Activated T-cell treated with anti-CD3 and anti-CD28 coated beads for 24 hours (primary cell): Measurements from ENCODE around the gene CACNG7.

ENCODE experiments used
- DNase-seq: peaks from one replicate; pipeline ENCODE4 v3.0.0-alpha.2; 2020; ENCODE audit warnings: low read depth

Gene CACNG7

DNA sequence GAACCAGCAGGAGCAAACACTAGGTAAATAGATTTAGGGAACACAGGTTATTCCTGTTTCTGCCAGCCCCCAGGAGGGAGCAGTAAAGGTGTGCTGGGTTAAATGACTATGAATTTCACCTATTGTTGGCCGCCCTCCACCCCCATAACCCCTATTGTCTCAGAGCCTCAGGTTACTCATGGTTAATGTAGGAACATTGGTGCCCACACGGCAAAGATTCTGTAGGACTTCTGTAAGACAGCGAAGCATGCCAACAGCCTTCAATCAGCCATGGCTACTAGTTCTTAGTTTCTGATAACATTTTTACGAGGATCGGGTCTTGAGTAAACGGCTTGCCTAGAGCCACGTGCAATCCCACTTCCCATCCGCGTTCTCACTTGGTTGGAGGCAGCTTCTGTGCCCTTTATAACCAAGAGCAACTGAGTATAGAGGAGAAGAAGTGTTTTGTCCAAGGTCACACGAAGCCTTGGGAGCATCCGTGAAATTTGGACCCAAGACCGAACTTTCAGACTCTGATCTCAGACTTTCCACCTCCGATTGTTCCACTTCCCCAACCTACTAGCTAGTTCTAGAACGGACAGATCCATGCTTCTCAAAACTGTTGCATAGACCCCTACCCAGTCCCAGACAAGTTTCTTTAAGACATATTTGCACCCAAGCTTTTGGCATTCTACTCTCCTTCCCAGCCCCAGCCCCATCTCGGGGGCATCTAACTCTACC is 48.5 kb downstream of the CACNG7 start:
- DNase-seq = no peak

DNA sequence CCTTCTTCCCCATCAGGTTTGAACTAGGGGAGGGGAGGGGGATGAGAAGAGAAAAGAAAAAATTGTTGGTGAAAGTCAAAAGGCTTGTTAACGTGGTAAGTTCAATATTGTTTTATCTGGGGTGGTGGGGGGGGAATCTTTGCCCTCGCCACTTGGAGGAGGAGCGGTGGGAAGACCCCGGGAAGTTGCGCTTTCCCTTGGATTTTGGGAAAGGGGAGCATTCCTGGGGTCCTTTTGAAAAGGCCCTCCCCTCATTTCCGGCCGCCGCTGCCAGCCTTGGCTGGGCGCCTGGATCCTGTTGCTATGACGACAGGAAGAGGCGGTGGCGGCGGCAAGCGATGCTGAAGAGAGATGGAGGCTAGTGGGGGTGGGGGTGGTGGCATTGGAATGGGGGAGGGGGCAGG is 49.1 kb downstream of the CACNG7 start:
- DNase-seq = no peak

DNA sequence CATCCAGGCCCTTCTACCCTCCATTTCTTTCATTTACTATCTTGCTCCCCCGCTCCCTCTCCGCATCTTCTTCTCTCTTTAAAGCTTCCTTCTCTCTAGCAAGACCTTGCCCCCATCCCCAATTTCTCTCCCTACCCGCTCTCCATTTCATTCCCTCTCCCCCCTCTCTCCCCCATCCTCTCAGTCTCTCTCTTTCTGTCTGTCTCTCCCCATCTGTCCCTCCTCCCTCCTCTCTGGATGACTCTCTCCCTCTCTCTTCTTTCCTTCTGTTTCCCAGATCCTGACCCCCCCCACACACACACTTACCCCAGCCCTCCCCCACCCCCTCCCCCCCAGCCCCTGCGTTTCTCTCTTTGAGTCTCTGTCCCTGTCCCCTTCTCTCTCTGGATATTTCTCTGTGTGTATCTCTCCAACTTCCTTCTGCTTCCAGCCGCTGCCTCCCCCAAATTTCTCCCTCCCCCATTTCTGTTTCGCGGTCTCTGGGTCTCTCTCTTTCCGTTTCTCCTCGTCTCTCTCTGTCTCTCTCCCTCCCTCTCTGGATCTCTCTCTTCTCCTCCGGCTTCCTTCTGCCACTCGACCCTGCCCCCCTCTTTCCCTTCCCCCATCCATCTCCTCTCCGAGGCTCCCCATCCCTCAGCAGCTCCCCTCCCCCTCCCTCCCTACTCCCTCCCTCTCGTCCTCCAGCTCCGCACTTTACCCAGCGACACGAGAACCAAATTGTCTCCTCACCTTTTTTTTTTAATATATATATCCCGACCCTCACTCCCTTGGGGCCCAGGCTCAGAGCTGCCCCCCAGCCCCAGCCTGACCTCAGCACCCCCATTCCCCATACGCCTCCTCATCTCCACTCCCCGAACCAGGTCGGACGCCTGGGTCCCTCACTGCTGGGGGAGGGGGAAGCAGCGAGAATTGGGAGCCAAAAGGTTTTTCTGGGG is 50.0 kb downstream of the CACNG7 start:
- DNase-seq = no peak

DNA sequence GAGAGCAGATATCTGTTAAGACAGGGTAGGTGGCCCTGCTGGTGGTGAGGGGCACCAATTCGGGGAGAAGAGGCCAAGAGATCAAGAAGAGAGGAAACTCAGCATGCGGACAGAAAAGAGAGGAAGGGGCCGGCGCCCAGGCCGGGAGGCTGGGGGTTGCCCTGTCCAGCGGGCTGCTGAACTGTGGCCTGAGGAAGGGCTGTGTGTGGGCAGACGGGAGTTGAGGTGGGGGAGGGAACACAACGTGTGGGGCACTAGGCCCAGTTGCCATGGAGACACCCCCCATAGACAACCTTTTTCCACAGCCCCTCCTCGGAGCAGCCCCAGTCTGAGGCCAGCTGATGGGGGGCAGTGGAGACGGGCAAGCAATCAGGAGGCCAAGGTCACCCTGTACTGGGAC is 51.1 kb downstream of the CACNG7 start:
- no peak for DNase-seq

DNA sequence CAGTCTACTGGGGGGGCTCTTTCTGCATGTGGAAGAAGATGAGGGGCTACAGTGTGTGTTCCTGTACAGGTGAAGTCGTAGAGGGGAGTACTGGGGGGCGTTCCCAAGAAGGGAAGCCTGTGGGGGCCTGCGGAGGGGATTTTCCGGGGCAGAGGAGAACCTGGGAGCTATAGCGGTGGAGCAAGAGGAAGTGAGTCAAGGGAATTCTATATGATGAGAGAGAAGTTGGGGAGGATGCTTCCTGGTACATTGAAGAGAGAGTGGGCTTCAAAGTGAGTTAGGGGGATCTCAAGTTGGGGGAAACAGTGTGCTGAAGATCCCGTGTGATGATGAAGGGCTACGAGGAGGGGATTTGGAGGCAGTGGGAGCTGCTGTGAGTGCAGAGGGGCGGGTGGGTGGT is 51.8 kb downstream of the CACNG7 start:
- DNase-seq = no peak

DNA sequence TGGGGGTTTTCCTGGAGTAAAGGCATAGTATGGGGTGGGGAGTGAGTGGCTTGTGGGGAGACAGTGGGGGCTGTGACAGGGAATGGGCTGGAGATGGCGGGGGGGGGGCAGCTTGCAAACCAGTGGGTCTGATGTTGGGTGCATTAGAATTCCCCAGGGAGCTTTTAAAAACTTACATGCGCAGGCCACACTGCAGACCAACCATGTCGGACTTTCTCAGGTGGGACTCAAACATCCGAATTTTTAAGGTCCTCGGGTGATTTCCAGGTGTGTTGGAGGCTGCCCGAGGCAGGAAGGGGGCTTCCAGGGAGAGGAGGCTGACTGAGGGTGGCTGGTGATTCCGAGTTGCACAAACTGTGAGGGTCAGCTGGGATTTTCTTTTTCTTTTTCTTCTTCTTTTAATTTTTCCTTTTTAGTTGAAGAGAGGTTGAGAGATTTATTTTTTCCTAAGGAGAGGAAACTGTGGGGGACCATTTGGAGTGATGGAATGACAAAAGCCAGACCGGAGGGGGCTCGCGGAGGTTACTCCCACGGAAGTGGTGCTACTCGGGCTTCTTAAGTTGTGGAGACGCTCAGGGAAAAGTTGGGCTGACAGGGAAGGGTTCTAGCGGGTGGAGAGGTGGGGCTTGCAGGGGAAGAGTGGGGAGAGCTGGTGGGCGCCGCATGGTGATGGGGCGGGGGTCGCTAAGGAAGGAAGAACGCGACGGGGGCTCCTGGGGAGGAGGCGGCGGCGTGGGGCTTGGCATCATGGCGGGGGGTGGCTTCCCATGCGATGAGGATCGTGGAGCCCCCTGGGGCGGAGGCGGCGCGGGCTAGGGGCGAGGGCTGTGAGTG is 52.7 kb downstream of the CACNG7 start:
- DNase-seq = no peak

DNA sequence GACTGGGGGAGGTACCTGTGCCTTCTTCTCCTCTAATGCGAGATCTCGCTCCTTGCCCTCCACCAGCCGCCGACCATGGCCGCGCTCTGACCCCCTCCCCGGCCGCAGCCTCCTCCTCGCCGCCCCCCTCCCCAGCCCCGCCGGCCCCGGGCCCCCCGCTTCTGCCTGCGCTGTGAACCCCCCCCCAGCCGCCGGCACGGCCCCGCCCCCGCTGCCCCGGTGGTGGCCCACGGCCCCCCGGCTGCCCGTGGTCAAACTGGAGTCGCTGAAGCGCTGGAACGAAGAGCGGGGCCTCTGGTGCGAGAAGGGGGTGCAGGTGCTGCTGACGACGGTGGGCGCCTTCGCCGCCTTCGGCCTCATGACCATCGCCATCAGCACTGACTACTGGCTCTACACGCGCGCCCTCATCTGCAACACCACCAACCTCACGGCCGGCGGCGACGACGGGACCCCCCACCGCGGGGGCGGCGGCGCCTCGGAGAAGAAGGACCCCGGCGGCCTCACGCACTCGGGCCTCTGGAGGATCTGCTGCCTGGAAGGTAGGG is 53.9 kb downstream of the CACNG7 start, which contains the start of gene CACNG8:
CACNG8 (plus strand) TSS at position 51 of the 545 bp plus-strand sequence.
- DNase-seq = no peak

DNA sequence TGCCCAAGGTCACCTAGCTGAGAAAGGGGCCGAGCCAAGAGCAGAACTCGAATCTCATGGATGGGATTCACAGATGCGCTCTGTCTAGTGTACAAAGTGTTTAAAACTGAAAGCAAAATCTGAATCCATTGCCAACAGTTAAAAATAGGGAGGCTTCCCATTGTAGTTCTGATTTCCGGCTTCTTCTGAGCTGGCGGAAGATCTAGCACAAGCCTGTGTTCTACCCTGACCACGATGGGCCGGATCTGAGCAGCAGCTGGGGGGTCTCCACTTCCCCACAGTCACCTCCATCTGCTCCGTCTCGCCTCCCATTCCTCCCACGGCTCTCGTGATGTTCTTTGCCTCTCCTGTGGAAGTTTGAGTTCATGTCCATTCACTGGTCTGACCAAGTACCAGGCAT is 56.0 kb downstream of the CACNG7 start:
- no peak for DNase-seq

DNA sequence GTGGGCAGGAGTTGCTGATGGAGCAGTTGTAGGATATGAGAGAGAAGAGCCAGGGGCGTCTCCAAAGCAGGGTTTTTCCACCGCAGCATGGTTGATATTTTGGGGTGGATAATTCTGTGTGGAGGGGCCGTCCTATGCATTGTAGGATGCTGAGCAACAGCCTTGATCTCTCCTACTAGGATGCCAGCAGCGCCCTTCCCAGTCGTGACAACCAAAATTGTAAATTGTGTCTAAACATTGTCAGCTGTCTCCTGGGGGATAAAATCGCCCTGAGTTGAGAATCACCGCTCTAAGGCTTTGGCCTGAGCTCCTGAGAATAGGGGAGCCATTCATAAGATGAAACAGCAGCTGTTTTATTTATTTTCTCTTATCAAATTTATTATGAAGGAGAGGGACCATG is 57.9 kb downstream of the CACNG7 start:
- DNase-seq = no peak

DNA sequence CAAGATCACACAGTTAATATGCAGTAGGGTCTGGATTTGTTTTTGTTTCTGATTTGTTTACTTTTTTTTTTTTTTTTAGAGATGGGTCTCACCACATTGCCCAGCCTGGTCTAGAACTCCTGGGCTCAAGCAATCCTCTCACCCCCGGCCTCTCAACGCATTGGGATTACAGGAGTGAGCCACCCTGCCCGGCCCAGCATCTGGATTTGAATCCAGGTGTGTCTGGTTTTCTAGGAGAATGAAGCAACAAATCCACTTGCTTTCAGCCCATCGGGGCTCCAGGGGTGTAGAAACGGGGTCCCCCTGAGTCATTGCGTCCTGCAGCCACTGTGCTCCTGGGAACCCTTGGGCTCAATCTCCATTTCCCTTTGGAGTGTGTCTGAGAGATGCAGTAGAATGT is 60.3 kb downstream of the CACNG7 start:
- no peak for DNase-seq

DNA sequence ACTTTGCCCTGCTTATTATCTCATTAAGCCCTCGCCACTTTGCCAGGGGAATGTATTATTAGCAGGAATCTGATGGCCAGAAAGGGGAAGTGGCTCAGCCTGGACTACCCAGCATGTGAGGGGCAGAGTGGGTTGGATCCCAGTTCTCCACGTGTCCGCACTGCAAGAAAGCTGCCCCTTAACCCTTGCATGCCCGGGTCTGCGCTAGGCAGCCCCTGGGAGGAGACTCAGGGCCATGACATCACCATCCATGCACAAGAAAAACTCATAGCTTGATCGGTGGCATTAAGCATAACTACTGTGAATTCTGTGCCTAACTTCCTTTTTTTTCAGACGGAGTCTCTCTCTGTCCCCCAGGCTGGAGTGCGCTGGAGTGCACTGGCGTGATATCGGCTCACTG is 62.6 kb downstream of the CACNG7 start:
- DNase-seq = no peak

DNA sequence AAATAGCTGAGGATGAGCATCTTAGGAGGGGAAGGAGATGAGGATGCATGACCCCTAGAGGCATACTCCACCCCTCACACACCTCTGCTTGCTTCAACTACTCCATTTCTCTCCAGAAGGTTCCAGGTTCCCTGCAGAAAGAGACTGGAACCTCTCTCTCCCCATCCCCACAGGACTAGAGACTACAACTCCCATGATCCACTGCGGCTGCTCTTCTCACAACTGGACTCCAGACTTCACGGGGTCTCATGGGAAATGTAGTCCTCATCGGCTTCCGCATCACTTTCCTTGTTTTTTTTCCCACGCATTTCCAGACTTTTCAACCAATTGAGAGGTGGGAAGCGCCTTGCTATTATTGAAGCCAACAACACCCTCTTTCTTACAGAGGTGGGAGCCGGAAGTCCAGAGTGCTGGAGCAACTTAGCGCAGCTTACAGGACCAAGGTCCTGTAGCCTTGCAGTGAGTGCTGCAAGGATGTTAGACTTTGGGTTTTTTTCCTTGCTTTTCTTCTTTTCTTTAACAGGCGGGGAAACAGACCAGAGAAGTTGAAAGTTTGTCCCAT is 68.4 kb downstream of the CACNG7 start:
- peak; percentile 46 for DNase-seq

DNA sequence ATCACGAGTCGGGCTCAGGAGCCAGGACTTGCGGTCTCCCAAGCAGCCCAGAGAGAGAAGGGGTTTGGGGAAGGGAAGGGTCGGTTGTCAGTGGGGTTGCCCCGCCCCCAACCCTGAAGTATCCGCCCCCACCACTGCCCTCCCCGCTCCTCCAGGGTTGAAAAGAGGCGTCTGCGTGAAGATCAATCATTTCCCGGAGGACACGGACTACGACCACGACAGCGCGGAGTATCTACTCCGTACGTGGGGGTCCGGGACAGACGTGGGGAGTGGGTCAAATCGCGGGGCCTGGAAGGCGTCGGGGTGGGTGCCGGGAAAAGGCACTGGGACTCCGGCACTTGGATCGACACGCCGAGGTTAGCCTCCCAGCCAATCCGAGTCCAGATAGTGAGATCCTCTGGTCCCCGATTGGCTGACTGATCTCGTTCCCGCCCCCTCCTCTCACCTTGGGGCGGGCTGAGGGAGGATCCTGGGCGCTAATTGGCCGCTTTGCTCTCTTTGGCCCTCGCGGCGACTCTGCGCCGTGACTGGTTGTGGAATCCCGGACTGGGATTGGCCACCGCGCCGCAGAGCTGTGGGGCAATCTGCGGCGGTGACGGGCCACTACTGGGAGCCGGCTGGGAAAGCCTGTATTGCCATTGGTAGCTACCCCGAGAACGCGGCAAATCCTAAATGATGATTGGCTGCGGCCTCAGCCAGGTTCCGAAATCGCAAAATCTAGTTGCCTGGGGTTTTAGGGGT is 69.1 kb downstream of the CACNG7 start:
- peak; percentile 29 for DNase-seq

DNA sequence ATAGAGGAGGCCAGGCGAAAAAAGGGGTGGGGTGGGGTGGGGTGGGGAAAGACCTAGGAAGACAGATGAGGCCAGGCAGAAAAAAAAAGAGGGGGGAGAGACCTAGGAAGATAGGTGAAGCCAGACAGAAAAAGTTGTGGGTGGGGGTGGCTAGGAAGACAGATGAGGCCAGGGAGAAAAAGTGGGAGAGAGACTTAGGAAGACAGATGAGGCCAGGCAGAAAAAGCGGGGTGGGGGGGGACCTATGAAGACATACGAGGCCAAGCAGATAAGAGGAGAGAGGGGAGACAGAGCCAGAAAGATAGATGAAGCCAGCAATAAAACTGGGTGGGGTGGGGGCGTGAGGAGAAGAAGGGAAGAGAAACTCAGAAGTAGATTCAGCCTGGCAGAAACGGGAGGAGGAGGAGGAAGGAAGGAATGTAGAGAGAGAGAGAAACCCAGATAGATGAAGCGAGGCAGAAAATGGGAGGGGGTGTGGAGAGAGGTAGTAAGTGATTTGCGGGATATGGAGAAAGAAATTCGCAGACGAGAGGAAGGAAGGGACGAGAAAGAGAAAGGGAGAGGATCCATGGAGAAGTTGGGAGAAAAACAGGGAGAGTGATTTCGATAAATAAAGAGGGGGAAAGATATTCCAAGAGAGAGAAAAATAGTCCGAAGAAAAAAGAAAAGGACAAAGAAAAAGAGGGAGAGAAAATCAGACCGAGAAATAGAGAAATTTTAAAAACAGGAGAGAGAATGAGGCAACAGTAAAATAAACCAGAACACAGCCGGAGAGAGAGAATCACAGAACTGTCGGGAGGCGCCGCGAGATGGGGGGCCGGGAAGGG is 70.1 kb downstream of the CACNG7 start:
- no peak for DNase-seq

DNA sequence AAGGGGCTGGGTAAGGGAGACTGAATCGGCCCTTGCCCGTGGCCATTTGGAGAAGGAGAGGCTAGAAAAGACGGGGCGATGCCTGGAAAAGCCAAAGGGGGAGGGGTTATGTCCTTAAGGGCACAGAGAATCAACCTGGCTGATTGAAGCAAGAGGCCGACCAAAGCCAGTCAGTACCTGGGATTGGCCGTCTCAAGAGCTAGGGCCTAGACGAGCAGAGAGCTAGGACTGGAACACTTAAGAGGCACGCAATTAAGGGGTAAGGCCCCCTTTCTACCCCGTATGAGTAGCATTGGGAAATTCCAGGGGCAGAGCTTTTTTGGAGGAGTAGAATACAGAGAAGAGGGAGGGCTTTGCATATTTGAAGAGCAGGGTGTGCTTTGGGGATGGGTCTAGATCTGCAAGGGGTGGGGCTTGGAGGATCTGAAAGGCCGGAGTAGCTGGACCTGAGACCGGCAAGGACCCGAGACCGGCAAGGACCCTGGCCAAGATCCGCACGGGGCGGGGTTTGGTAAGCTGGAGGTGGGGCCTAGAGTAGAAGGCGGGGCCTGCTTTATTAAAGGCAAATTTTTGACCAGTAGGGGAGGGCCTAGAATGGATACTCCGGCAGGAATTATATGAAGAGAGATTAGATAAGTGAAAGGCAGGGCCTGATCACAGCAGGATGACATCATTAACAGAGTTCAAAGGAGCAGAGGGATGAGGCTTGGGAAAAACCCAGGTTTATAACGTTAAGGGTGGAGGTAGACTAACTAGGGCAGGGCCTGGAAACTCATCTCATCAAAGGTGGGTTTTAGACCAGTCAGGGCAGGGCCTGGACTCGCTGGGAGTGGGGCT is 71.7 kb downstream of the CACNG7 start:
- DNase-seq = no peak

DNA sequence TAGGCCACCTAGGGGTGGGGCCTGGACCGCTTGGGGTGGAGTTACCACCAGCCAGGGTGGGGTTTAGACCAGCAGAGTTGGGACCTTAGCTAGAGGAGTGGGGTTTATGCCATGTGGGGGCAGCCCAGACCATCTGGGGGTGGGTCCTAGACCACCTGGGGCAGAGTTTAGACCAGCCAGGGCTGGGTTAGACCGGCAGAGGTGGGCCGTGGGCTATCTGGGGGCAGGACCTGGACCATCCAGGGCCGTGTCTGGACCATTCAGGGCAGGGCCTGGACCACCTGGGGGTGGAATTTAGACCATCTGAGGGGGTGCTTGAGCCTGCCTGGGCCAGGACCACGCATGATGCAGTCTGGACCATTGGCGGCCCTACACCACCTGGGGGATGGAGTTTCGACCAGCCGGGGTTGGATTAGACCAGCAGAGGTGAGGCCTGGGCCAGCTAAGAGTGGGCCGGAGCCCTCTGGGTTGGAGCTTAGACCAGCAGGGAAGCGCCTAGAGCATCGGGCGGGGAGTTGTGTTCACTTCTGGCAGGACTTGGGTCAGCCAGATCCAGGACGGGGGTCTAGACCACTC is 72.4 kb downstream of the CACNG7 start:
- no peak for DNase-seq

DNA sequence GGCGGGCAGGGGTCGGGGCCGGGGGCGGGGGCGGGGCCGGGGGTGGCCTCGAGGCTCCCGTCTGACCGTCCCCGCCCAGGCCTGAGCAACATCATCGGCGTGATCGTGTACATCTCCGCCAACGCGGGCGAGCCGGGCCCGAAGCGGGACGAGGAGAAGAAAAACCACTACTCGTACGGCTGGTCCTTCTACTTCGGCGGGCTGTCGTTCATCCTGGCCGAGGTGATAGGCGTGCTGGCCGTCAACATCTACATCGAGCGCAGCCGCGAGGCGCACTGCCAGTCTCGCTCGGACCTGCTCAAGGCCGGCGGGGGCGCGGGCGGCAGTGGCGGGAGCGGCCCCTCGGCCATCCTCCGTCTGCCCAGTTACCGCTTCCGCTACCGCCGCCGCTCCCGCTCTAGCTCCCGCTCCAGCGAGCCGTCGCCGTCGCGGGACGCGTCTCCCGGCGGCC is 72.9 kb downstream of the CACNG7 start:
- no peak for DNase-seq

DNA sequence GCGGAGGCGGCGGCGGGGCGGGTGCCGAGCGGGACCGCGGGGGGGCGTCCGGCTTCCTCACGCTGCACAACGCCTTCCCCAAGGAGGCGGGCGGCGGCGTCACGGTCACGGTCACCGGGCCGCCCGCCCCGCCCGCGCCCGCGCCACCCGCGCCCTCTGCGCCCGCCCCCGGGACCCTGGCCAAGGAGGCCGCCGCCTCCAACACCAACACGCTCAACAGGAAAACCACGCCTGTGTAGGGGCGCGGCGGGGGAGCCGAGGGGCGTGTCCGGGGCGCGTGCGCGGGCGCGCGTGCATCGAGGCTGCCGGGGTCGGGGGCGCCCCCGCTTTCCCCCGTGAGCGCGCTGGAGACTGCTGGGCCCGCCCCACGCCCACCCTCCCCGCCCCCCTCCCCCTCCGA is 73.5 kb downstream of the CACNG7 start:
- no peak for DNase-seq
